SU-DHL-6 (cell line): ENCODE data around the gene GNRHR.

ENCODE experiments used
- EZH2phosphoT487 ChIP-seq: fragments of 200-600 bp; sonication (generic), shearing (Covaris generic); conservative IDR thresholded peaks from 2 replicates; pipeline ENCODE4 v1.6.1; 2018; ENCODE audit warnings: mild to moderate bottlenecking, antibody characterized with exemption, low read length, moderate library complexity, mixed read lengths
- TF ChIP-seq, protein P1 (sequence below): fragments of 200-600 bp; sonication (generic); IDR thresholded peaks from one replicate; pipeline ENCODE4 v1.5.1; 2017; ENCODE audit warnings: antibody characterized with exemption, mild to moderate bottlenecking, low read length, moderate library complexity; ENCODE audit not compliant: insufficient read depth, poor library complexity, severe bottlenecking

DNA sequence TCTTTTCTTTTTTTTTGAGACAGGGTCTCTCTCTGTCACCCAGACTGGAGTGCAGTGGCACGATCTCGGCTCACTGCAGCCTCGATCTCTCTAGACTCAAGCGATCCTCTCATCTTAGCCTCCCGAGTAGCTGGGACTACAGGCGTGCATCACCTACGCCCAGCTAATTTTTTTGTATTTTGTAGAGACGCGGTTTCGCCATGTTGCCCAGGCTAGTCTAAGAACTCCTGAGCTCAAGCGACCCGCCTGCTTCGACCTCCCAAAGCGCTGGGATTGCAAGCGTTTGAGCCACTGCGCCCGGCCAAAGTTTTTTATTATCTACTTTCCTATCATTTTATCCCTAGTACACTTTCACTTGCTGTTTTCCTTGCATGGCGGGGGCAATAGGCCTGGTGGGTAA lies 54.6 kb downstream of the GNRHR start:
- TF ChIP-seq, protein P1, sequence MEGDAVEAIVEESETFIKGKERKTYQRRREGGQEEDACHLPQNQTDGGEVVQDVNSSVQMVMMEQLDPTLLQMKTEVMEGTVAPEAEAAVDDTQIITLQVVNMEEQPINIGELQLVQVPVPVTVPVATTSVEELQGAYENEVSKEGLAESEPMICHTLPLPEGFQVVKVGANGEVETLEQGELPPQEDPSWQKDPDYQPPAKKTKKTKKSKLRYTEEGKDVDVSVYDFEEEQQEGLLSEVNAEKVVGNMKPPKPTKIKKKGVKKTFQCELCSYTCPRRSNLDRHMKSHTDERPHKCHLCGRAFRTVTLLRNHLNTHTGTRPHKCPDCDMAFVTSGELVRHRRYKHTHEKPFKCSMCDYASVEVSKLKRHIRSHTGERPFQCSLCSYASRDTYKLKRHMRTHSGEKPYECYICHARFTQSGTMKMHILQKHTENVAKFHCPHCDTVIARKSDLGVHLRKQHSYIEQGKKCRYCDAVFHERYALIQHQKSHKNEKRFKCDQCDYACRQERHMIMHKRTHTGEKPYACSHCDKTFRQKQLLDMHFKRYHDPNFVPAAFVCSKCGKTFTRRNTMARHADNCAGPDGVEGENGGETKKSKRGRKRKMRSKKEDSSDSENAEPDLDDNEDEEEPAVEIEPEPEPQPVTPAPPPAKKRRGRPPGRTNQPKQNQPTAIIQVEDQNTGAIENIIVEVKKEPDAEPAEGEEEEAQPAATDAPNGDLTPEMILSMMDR: no peak
- no peak for TF ChIP-seq EZH2phosphoT487
